HG03060 (cell line): Measurements from ENCODE around the gene SLC22A16.
"Not testable (repeated sequence)": the region's sequence is repeated elsewhere in the genome, so short reads cannot be mapped to it uniquely, and the experiment has no call there.

ENCODE experiments used
- ATAC-seq: cut with Tn5 transposase; IDR thresholded peaks from one replicate; pipeline ENCODE4 v1.9.1; 2021; ENCODE audit warnings: low read depth, moderate number of reproducible peaks; ENCODE audit not compliant: unreplicated experiment

Gene SLC22A16

GRCh38 chr6:110476046-110476849, at the start of gene SLC22A16:
TSS of gene SLC22A16 (minus strand) at chr6:110476613. CDS start at chr6:110476574, 39 bp downstream.
- no peak for ATAC-seq

GRCh38 chr6:110525001-110525400, 48.6 kb upstream of the SLC22A16 start:
- no peak for ATAC-seq

- ATAC-seq, result no peak
These were observed 47.9 kb upstream of the SLC22A16 start for GRCh38 chr6:110524305-110524704.

- ATAC-seq, result no peak
These were observed 47.1 kb upstream of the SLC22A16 start for GRCh38 chr6:110523451-110524021.

GRCh38 chr6:110522427-110522826, 46.0 kb upstream of the SLC22A16 start:
- ATAC-seq, result no peak

- ATAC-seq, result no peak
These were observed 44.7 kb upstream of the SLC22A16 start for GRCh38 chr6:110520992-110521543.

GRCh38 chr6:110520209-110520965, 44.0 kb upstream of the SLC22A16 start:
- no peak for ATAC-seq

GRCh38 chr6:110517601-110518281, 41.3 kb upstream of the SLC22A16 start:
- no peak for ATAC-seq

GRCh38 chr6:110517034-110517433, 40.6 kb upstream of the SLC22A16 start:
- no peak for ATAC-seq

- no peak for ATAC-seq
These were observed 38.4 kb upstream of the SLC22A16 start for GRCh38 chr6:110514818-110515217.

- no peak for ATAC-seq
These were observed 36.6 kb upstream of the SLC22A16 start for GRCh38 chr6:110512991-110513390.

- ATAC-seq, result not testable (repeated sequence)
These were observed 36.1 kb upstream of the SLC22A16 start for GRCh38 chr6:110512549-110512948.

- ATAC-seq, result no peak
These were observed 35.0 kb upstream of the SLC22A16 start for GRCh38 chr6:110511401-110511800.

GRCh38 chr6:110509617-110510241, 33.3 kb upstream of the SLC22A16 start:
- ATAC-seq, result no peak

GRCh38 chr6:110504891-110505290, 28.5 kb upstream of the SLC22A16 start:
- ATAC-seq, result not testable (repeated sequence)

GRCh38 chr6:110495949-110496348, 19.5 kb upstream of the SLC22A16 start:
- no peak for ATAC-seq

GRCh38 chr6:110493253-110493800, 16.9 kb upstream of the SLC22A16 start:
- no peak for ATAC-seq

GRCh38 chr6:110492584-110492983, 16.2 kb upstream of the SLC22A16 start:
- ATAC-seq, result no peak

- no peak for ATAC-seq
These were observed 15.4 kb upstream of the SLC22A16 start for GRCh38 chr6:110491644-110492317.
